ENCODE measurements around the gene NPHP4. TPM values are rescaled to one million over a fixed set of nuclear protein-coding genes. Genes with fewer than 3 reads are reported as not detected.
"Not testable (repeated sequence)": the region's sequence is repeated elsewhere in the genome, so short reads cannot be mapped to it uniquely, and the experiment has no call there.

The NPHP4 gene
- polyA plus RNA-seq, 3 donors: 0.39 to 13.7 (median 1.2) TPM

- H3K36me3 ChIP-seq (replicated peaks in 1 of 2; ENCODE audit: control insufficient read depth in 1 of 2, insufficient read depth in 2 of 2, low read length in 2 of 2): no peaks in the 10 kb centered on the region
- H3K4me1 ChIP-seq (ENCODE audit: control insufficient read depth in 1 of 2, insufficient read depth in 2 of 2, low read length in 2 of 2): no peaks in the 10 kb centered on the region
- H3K4me3 ChIP-seq (replicated peaks in 1 of 3; ENCODE audit: low read depth in 2 of 3, low read length in 3 of 3): no peak overlapping the region
- TF ChIP-seq CTCF (IDR thresholded peaks at IDR 0.05): no peak
- H3K27ac Mint-ChIP-seq: no peak overlapping the region
- H4K20me1 ChIP-seq (ENCODE audit: insufficient read depth, low read length): no peaks in the 10 kb centered on the region
- 95% methylated on average over 19 of the region's 20 CpGs for WGBS (ENCODE audit: insufficient coverage)
- H3K4me3 Mint-ChIP-seq: no peak overlapping the region
- no peaks in the 10 kb centered on the region for H3K27me3 ChIP-seq (ENCODE audit: control insufficient read depth in 2 of 2, insufficient read depth in 2 of 2, low read length in 2 of 2)
- H3K9me3 Mint-ChIP-seq: no peaks in the 10 kb centered on the region
- H3K9me3 ChIP-seq (replicated peaks in 1 of 2; ENCODE audit: control insufficient read depth in 1 of 2, insufficient read depth in 1 of 2, low read length in 2 of 2): no peaks in the 10 kb centered on the region
- H3K9ac ChIP-seq (ENCODE audit: insufficient read depth, low read length, poor library complexity, severe bottlenecking): no peak overlapping the region
- intact Hi-C loops (cut with micrococcal nuclease): no loop called here
- H2AFZ ChIP-seq (ENCODE audit: insufficient read depth, low read depth, low read length, poor library complexity, severe bottlenecking): no peak overlapping the region
- peaks cover 0 to 7% (median 2%) of the 10 kb centered on the region in 3 donors for H3K27me3 Mint-ChIP-seq (ENCODE audit: low read depth in 3 of 3)
- H3K79me2 ChIP-seq (ENCODE audit: insufficient read depth, low read length): no peaks in the 10 kb centered on the region
- no peak overlapping the region for H3K27ac ChIP-seq (ENCODE audit: low read depth in 1 of 2, low read length in 2 of 2)
- no peak for DNase-seq
- H3K4me2 ChIP-seq (replicated peaks; ENCODE audit: extremely low read depth, low read length, poor library complexity, severe bottlenecking): no peak overlapping the region
- H3K36me3 Mint-ChIP-seq: no peaks in the 10 kb centered on the region
- H3K4me1 Mint-ChIP-seq: peaks cover 2% of the 10 kb centered on the region
These were observed 136.9 kb downstream of the NPHP4 start for GRCh38 chr1:5855196-5855897.

- Histone ChIP-seq H3K4me1 (ENCODE audit: control insufficient read depth in 1 of 2, insufficient read depth in 2 of 2, low read length in 2 of 2) (no peaks in the 10 kb centered on the region), H3K27ac (ENCODE audit: low read depth in 1 of 2, low read length in 2 of 2) (no peak overlapping the region), H3K27me3 (ENCODE audit: control insufficient read depth in 2 of 2, insufficient read depth in 2 of 2, low read length in 2 of 2) (no peaks in the 10 kb centered on the region), H4K20me1 (ENCODE audit: insufficient read depth, low read length) (no peaks in the 10 kb centered on the region), H3K9ac (ENCODE audit: insufficient read depth, low read length, poor library complexity, severe bottlenecking) (no peak overlapping the region), H3K9me3 (replicated peaks in 1 of 2; ENCODE audit: control insufficient read depth in 1 of 2, insufficient read depth in 1 of 2, low read length in 2 of 2) (no peaks in the 10 kb centered on the region), H3K79me2 (ENCODE audit: insufficient read depth, low read length) (no peaks in the 10 kb centered on the region), H3K36me3 (replicated peaks in 1 of 2; ENCODE audit: control insufficient read depth in 1 of 2, insufficient read depth in 2 of 2, low read length in 2 of 2) (no peaks in the 10 kb centered on the region), H3K4me3 (replicated peaks in 1 of 3; ENCODE audit: low read depth in 2 of 3, low read length in 3 of 3) (no peak overlapping the region), H3K4me2 (replicated peaks; ENCODE audit: extremely low read depth, low read length, poor library complexity, severe bottlenecking) (no peak overlapping the region), H2AFZ (ENCODE audit: insufficient read depth, low read depth, low read length, poor library complexity, severe bottlenecking) (no peak overlapping the region)
- Mint-ChIP-seq H3K4me1 (peaks cover 2% of the 10 kb centered on the region), H3K9me3 (no peaks in the 10 kb centered on the region), H3K36me3 (no peaks in the 10 kb centered on the region), H3K27ac (no peak overlapping the region), H3K27me3 (ENCODE audit: low read depth in 3 of 3) (peaks cover 0 to 7% (median 2%) of the 10 kb centered on the region in 3 donors), H3K4me3 (no peak overlapping the region)
- no peak for TF ChIP-seq CTCF (IDR thresholded peaks at IDR 0.05)
- intact Hi-C loops (cut with micrococcal nuclease): no loop called here
- WGBS (ENCODE audit: insufficient coverage): 89% methylated on average over 3 of the region's 3 CpGs
- DNase-seq: no peak
These were observed 137.5 kb downstream of the NPHP4 start for GRCh38 chr1:5854754-5855153.

- no CpG with 5 or more reads among the region's 5 CpGs for WGBS (ENCODE audit: insufficient coverage)
- H3K36me3 Mint-ChIP-seq; DNase-seq; intact Hi-C loops (cut with micrococcal nuclease); H2AFZ ChIP-seq (ENCODE audit: insufficient read depth, low read depth, low read length, poor library complexity, severe bottlenecking); H3K79me2 ChIP-seq (ENCODE audit: insufficient read depth, low read length); H3K27me3 ChIP-seq (ENCODE audit: control insufficient read depth in 2 of 2, insufficient read depth in 2 of 2, low read length in 2 of 2); H3K4me2 ChIP-seq (replicated peaks; ENCODE audit: extremely low read depth, low read length, poor library complexity, severe bottlenecking); H3K27me3 Mint-ChIP-seq (ENCODE audit: low read depth in 3 of 3); H3K9ac ChIP-seq (ENCODE audit: insufficient read depth, low read length, poor library complexity, severe bottlenecking); H3K9me3 Mint-ChIP-seq; H3K27ac ChIP-seq (ENCODE audit: low read depth in 1 of 2, low read length in 2 of 2); H3K36me3 ChIP-seq (replicated peaks in 1 of 2; ENCODE audit: control insufficient read depth in 1 of 2, insufficient read depth in 2 of 2, low read length in 2 of 2); H3K9me3 ChIP-seq (replicated peaks in 1 of 2; ENCODE audit: control insufficient read depth in 1 of 2, insufficient read depth in 1 of 2, low read length in 2 of 2); H4K20me1 ChIP-seq (ENCODE audit: insufficient read depth, low read length); H3K4me3 Mint-ChIP-seq; H3K4me1 Mint-ChIP-seq; H3K4me1 ChIP-seq (ENCODE audit: control insufficient read depth in 1 of 2, insufficient read depth in 2 of 2, low read length in 2 of 2); H3K4me3 ChIP-seq (replicated peaks in 1 of 3; ENCODE audit: low read depth in 2 of 3, low read length in 3 of 3): not testable (repeated sequence)
- peak overlapping the region in 1 of 7 donors; percentile 0 for H3K27ac Mint-ChIP-seq
These were observed 138.4 kb downstream of the NPHP4 start for GRCh38 chr1:5853858-5854257.
